Rectal smooth muscle tissue (tissue), 1 donor: ENCODE measurements around the gene SYT5.

Source experiments
- H3K27ac ChIP-seq: one replicate; pipeline ENCODE4 v1.7.0; 2013; ENCODE audit warnings: low read depth, low read length, inconsistent platforms
- H3K27me3 ChIP-seq: one replicate; pipeline ENCODE4 v1.7.0; 2013; ENCODE audit warnings: low read length; ENCODE audit not compliant: control insufficient read depth, insufficient read depth
- H3K36me3 ChIP-seq: one replicate; pipeline ENCODE4 v1.7.0; 2013; ENCODE audit warnings: low read length; ENCODE audit not compliant: control insufficient read depth, insufficient read depth
- H3K4me1 ChIP-seq: one replicate; pipeline ENCODE4 v1.7.0; 2013; ENCODE audit warnings: low read length; ENCODE audit not compliant: control insufficient read depth, insufficient read depth
- H3K4me3 ChIP-seq: one replicate; pipeline ENCODE4 v1.7.0; 2013; ENCODE audit warnings: low read length
- H3K9ac ChIP-seq: one replicate; pipeline ENCODE4 v1.7.0; 2013; ENCODE audit warnings: low read length

Gene SYT5

DNA sequence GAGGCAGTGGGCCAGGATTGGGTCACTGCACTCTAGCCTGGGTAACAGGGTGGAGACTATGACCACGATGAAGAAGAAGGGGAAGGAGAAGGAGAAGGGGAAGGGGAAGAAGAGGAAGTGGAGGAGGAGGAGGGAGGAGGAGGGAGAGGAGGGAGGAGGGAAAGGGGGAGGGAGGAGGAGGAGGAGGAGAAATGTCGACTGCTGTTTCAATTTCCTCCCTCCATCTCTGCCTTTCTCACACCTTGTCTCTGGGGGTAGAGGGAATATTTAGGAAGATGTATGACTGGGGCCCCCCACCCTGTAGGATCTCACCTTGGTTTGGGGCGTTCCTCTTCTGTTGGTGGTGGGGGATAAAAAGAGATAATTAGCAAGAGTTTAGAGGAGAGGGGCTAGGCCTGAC, 34.9 kb downstream of the SYT5 start:
- Histone ChIP-seq H3K27ac (no peak overlapping the region), H3K4me1 (no peaks in the 10 kb centered on the region), H3K9ac (no peak overlapping the region), H3K27me3 (peaks cover 40% of the 10 kb centered on the region), H3K36me3 (no peaks in the 10 kb centered on the region), H3K4me3 (no peak overlapping the region)

DNA sequence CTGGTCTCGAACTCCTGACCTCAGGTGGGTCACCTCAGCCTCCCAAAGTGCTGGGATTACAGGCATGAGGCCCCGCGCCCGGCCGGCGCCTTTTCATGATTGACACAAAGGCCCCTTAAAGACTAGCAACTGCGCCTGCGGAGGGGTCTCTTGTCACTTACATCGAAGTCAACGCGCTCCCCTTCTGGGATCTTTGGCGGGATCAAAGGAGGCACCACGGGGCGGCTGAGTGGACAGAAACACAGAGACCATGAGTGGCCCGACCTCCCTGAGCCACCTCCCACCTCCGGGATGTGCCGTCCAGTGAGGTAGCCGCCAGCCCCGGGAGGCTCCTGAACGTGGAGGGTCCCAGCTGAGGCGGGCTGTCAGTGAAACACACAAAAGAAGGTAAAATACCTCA, 38.4 kb downstream of the SYT5 start:
- peaks cover 27% of the 10 kb centered on the region for H3K27me3 ChIP-seq
- no peaks in the 10 kb centered on the region for H3K36me3 ChIP-seq
- no peaks in the 10 kb centered on the region for H3K4me1 ChIP-seq
- no peak overlapping the region for H3K9ac ChIP-seq
- H3K27ac ChIP-seq, result no peak overlapping the region
- no peak overlapping the region for H3K4me3 ChIP-seq

DNA sequence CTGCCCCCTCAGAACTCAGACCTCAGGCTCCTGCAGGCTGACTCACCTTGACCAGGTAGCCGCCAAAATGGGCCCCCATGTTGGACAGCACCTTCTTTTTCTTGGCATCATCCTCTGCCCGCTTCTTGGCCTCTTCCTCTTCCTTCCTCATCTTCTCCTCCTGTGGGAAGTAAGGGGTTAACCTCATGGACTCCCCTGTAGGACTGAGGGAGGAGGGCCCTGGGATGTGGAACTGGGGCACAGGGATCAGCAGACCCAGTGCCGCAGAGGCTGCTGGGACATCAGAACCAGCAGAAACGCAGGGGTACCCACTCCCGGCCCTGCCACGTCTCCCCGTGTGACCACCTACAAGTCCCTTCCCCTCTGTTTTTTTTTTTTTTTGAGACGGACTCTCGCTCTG, 42.2 kb downstream of the SYT5 start:
- Histone ChIP-seq H3K4me3 (no peak overlapping the region), H3K27me3 (peaks cover 21% of the 10 kb centered on the region), H3K4me1 (no peaks in the 10 kb centered on the region), H3K36me3 (no peaks in the 10 kb centered on the region), H3K9ac (no peak overlapping the region), H3K27ac (no peak overlapping the region)

DNA sequence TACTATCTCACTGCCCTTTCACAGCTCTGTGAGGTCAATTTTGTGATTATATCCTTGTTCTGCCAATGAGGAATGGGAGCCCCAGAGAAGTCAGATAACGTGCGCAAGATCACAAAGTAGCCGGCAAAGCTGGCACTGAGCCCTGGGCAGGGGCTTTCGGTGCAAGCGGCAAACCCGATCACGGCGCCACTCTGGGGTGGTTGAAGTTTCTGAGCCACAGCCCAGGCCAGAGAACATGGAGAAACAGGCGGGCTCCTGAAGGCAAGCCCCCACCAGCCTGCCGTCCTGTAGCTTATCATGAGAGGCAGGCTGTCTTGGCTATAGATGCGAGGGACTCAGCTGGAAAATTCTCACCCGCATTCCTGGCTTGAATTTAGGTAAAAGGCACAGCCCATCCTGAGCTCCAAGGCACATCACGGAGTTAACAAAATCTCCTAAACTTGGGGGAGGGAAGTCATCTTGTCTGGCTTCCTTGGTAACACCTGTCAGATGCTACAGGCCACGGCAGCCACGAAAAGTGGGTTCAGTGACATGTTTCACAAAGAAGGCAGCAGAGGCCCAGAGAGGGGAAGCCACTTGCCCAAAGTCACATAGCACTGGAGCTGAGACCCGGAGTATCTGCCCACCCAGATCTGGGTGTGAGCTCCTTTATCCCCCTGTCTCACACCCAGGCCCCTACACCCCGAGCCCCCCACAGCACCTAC, 43.5 kb downstream of the SYT5 start:
- Histone ChIP-seq H3K4me3 (no peak overlapping the region), H3K4me1 (no peaks in the 10 kb centered on the region), H3K27me3 (peaks cover 16% of the 10 kb centered on the region), H3K9ac (no peak overlapping the region), H3K36me3 (no peaks in the 10 kb centered on the region), H3K27ac (no peak overlapping the region)

DNA sequence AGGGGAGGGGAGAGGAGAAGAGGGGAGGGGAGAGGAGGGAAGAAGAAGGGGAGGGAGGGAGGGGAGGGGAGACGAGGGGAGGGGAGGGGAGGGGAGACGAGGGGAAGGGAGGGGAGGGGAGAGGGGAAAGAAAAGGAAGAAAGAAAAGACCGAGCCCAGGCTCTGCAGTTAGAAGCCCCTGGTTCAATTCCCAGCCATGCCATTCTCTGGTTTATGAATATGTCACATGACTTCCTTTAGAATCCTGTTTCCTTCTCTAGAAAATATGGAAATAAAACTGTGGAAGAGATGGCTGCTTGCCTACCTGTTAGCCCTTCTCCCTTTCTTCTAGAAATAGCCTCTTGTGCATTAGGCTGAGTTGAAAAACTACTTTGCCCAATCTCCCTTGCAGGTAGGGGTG, 45.4 kb downstream of the SYT5 start:
- Histone ChIP-seq H3K9ac (no peak overlapping the region), H3K27ac (no peak overlapping the region), H3K4me3 (no peak overlapping the region), H3K36me3 (no peaks in the 10 kb centered on the region), H3K27me3 (peaks cover 11% of the 10 kb centered on the region), H3K4me1 (no peaks in the 10 kb centered on the region)

DNA sequence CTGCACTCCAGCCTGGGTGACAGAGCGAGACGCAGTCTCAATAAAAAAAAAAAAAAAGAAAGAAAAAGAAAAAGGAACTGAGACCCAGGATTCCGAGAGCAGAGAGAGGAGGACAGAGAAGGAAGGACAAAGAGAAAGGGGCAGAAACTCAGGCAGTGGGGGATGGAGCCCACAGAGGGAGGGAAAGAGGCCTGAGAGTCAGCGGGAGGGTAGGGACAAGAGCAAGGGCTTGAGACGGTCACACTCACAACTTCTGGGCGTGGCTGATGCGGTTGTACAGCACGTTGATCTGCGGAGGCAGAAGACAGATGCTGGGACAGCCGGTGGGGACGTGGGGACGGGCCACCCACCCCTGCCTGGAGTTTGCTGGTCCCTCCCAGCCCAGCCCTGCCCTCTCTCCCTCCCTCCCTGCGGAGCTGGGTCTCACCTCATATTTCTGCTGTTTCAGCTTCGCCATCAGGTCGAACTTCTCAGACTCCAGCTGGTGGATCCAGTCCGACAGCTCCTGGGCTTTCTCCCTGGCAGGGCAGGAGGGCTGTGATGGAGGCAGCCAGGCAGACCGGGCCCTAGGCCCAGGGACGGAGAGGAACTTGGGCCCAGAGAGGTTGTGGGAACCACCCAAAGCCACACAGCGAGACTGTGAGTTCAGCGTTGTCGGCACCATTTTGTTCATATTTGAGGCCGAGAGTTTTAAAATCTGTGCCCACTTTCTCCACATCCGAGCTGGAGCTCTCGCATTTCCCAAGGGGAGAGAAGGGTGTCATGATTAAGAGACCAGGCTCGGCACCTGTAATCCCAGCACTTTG, 46.2 kb downstream of the SYT5 start:
- H3K27ac ChIP-seq, result no peak overlapping the region
- peaks cover 11% of the 10 kb centered on the region for H3K27me3 ChIP-seq
- no peak overlapping the region for H3K9ac ChIP-seq
- H3K4me3 ChIP-seq, result no peak overlapping the region
- H3K4me1 ChIP-seq, result no peaks in the 10 kb centered on the region
- H3K36me3 ChIP-seq, result no peaks in the 10 kb centered on the region

DNA sequence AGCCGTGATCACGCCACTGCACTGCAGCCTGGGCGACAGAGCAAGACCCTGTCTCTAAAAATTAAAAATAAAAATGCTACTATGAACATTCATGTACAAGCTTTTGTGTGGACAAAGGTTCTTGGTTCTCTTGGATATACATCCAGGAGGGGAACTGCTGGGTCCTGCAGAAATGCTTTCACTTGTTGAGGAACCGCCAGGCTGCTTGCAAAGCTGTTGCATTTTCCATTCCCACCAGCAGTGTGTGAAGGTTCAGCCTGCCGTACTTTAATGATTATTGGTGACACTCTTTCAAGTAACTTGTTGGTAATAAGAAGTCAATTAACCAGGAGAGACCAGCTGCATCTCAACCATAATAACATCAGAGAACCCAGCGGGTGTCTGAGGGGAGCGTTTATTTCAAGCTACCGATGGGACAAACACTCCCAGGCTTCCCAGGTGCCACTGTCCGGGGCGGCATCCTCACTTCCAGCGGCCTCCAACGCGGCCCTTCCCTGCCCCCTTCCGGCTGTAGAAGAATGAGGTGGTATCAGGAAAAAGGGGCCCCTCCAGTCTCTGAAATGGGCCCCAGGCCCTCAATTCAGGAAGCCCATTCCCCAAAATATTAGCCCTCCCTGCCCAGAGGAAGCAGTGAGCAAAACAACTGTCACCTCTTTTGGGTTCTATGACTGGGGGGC, 47.5 kb downstream of the SYT5 start:
- Histone ChIP-seq H3K4me3 (no peak overlapping the region), H3K36me3 (no peaks in the 10 kb centered on the region), H3K27ac (no peak overlapping the region), H3K4me1 (no peaks in the 10 kb centered on the region), H3K27me3 (peaks cover 11% of the 10 kb centered on the region), H3K9ac (no peak overlapping the region)

DNA sequence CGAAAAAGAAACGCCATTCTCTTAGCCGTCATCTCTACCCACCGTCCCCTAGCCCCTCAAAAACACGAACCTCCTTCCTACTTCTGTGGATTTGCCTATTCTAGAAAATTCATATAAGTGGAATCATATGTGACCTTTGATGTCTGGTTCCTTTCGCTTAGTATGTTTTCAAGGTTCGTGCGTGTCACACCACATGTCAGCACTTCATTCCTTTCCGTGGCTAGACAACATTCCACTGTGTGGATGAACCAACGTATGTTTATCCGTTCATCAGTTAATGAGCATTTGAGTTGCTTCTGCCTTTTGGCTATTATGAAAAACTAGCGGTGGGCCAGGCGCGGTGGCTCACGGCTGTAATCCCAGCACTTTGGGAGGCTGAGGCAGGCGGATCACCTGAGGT, 48.7 kb downstream of the SYT5 start:
- H3K4me3 ChIP-seq, result no peak overlapping the region
- H3K9ac ChIP-seq, result no peak overlapping the region
- no peak overlapping the region for H3K27ac ChIP-seq
- H3K4me1 ChIP-seq, result no peaks in the 10 kb centered on the region
- peaks cover 11% of the 10 kb centered on the region for H3K27me3 ChIP-seq
- no peaks in the 10 kb centered on the region for H3K36me3 ChIP-seq
